Stimulated activated CD8-positive, alpha-beta memory T cell treated with anti-CD3 and anti-CD28 coated beads, Interleukin-15, amount 100 ng/mL, for 1 hour (primary cell): ENCODE data around the gene GALNT2.

ENCODE experiments used
- DNase-seq: peaks from one replicate; pipeline ENCODE4 v3.0.0-alpha.2; 2020; ENCODE audit warnings: low read depth

Gene GALNT2

DNA sequence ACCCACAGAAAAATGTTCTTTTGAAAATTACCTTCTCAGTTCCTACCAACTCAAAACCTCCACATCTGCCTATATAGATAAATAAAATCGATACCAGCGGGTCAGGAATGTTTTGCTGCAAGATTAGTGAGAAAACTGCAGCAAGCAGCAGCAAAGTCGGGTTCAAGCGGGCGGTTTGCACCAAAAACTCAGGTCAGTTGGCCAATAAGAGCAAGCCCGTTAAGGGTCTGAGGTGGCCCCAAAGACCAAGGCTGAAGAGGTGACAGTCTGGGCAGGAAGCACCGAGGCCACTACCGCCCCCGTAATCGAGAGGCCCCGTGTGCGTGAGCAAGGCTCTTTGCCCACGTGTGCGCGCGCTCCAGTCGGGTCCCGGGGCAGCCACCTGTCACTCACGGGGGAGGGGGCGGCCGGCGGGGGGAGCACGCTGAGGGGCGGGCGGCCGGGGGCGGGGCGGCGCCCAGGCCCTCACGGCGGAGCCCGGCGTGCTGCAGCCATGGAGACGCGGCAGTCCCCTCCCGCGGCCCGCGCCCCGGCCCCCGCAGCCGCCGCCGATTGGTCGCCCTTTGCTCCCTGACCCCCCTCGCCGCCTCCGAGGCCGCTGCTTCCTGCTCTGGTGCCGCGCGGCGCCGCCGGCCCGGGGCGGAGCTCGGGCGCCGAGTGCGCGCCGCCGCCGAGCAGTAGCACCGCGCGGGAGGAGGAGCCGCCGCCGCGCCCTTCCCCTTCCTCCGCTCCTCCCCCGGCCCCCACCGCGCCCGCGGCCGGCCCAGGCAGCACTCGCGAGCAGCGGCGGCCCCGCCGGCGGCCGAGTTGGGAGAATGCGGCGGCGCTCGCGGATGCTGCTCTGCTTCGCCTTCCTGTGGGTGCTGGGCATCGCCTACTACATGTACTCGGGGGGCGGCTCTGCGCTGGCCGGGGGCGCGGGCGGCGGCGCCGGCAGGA is at the start of gene GALNT2:
TSS of gene GALNT2 (plus strand) at position 773 of the 939 bp plus-strand sequence. CDS start at position 816, 43 bp downstream.
- peak; percentile 66 for DNase-seq

GRCh38 chr1:230020451-230020850 is 46.6 kb upstream of the GALNT2 start:
- no peak for DNase-seq

DNA sequence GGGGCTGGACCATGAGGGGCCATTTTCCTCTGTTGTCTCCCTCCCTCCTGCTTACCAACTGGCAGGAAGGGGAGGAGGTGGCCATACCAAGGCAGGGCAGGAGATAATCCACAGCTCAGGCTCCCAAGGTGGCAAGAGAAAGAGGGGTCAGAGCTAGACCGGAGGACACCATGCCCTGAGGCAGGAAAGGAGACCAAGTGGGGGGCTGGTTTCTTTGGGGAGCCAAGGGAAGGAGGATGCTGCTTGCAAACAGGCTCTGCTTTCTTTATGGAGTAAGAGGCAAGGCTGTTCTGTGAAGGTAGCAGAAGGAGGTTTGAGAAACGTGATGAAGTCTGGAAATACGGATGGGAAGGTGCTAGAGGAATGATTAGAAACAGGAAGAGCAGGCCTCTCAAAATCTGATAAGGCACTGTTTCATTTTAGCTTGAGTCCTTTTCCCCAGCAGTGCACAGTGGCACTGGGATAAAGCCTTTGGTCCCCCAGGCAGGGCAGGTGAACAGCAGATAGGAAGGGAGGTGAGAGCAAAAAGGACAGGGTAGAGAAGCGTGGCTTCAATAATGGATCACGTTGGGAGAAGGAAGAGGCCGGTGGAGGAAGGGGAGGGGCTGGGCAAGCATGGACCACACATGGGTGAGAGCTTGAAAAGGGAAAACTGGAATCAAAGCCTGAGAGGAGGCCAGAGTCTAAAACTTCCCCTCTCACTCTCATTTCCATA is 44.2 kb upstream of the GALNT2 start:
- DNase-seq: no peak

DNA sequence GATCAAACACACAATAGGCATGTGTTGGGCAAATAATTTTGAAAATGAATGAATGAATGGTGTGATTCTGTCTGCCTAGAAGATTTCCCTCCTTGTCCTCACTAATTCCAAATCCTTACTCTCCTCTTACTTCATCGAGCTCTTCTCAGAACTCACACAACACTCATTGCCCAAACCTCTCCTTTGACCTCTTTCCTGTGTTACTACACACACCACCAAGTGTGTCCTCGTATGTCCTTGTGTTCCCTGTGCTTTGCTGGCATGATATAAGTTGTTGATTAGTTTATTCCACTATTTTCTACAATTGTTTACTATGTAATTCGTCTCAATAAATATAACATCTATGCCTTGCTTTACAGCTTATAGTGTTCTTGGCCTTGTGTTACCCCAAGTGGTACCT is 41.4 kb upstream of the GALNT2 start:
- DNase-seq: no peak

DNA sequence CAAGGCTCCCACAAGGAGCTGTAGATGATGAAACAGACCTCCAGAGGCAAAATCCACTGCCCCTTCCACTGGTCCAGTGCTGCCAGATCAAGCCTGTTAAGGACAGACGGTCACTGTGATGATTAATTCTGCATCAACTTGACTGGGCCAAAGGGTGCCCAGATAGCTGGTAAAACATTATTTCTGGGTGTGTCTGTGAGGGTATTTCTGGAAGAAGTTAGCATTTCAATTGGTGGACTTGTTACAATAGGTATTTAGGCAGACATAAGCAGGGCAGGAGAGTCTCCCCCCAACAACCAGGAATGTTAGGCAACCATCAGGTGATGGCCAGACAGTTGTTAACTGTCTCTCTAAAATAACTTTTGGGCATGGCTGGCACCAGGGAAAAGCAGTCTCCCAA is 40.9 kb upstream of the GALNT2 start:
- DNase-seq: no peak

DNA sequence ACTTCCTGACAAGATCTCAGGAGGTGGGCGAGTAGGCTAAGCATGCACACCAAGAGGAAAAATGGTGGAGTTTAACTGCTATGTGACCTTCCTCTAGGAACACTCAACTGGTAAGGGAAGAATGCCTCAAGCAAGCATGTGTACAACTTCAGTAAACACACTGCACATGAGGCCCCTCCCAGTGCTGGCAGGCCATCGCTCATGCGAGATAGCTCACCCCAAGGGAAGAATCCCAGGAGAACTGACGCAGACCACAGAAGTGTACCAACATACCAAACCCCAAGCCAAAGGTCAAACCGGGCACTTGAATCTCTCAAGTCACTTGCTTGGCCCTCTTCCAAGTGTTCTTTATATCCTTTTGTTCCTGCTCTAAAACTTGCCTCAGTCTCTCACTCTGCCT is 40.5 kb upstream of the GALNT2 start:
- no peak for DNase-seq

- DNase-seq: no peak
Measured at GRCh38 chr1:230028602-230029223, 38.3 kb upstream of the GALNT2 start.

GRCh38 chr1:230029244-230029941 is 37.6 kb upstream of the GALNT2 start:
- DNase-seq: no peak

GRCh38 chr1:230030122-230030821 is 36.8 kb upstream of the GALNT2 start:
- DNase-seq: no peak

DNA sequence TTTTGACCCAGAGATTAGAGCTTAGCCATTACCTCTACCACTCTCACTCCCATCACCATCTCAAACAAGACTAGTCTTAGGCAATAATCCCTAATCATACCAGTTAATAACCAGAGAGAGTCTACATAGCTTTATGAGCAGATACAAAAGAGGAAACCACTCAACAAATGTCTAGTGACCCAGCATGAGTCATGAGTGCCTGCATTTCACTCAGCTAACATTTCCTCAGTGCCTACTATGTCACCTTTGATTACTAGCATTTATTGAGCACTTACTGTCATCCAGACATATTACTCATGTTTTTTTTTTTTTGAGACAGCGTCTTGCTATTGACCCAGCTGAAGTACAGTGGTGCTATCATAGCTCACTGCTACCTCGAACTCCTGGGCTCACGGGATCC is 35.9 kb upstream of the GALNT2 start:
- no peak for DNase-seq

- no peak for DNase-seq
Measured at GRCh38 chr1:230032516-230033281, 34.3 kb upstream of the GALNT2 start.

DNA sequence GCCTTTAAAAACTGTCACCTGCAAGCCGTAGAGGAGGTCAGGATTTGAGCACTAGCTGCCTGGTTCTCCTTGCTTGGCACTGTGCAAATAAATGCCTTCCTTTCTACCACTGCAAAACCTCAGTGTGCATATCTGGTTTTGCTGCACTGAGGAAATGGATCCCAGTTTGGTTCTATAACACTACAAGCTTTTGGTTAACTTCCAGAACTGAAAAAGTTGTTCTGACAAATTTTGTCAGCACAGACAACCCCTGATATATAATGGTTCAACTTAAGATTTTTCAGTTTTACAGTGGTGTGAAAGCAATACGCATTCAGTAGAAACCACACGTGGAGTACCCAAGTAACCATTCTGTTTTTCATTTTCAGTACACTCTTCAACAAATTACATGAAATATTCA is 29.8 kb upstream of the GALNT2 start:
- DNase-seq: no peak

GRCh38 chr1:230040440-230040839 is 26.6 kb upstream of the GALNT2 start:
- DNase-seq: no peak

GRCh38 chr1:230043081-230043480 is 24.0 kb upstream of the GALNT2 start:
- DNase-seq: no peak

- no peak for DNase-seq
Measured at GRCh38 chr1:230044729-230045128, 22.3 kb upstream of the GALNT2 start.

GRCh38 chr1:230047114-230047865 is 19.7 kb upstream of the GALNT2 start:
- no peak for DNase-seq

DNA sequence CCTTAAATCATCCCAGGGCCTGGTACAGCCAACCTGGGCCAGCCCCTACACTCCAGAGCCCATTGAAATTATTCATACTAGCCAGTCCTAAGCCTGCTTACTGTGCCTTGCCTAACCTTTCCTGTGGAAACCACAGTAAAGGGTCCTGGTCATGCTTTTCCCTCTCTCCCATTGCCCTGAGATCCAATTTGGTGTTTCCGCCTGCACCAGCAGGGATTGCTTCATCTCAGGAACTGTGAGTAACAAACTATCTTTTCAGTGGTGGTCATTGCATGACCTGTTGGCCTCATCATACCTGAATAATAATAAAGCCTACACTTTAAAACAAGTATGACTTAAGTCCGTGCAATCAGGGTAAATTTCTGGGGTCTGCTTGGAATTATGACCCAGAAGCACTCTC is 18.7 kb upstream of the GALNT2 start:
- no peak for DNase-seq

GRCh38 chr1:230048922-230049321 is 18.1 kb upstream of the GALNT2 start:
- no peak for DNase-seq

GRCh38 chr1:230049731-230050130 is 17.3 kb upstream of the GALNT2 start:
- DNase-seq: no peak
